Osteocyte (in vitro differentiated cells): ENCODE results near the gene STARD10. TPM values are rescaled to one million over a fixed set of nuclear protein-coding genes. Genes with fewer than 3 reads are reported as not detected.

Experiments
- DNase-seq: peaks from one replicate; pipeline ENCODE4 v3.0.0; 2021; ENCODE audit warnings: mixed read lengths; ENCODE audit not compliant: unreplicated experiment; ENCODE audit errors: extremely low spot score
- H3K27ac Mint-ChIP-seq: one replicate; pipeline ENCODE4 v1.8.0; 2021; ENCODE audit warnings: mild to moderate bottlenecking, mixed read lengths; ENCODE audit not compliant: unreplicated experiment
- H3K27me3 Mint-ChIP-seq: one replicate; pipeline ENCODE4 v1.8.0; 2021; ENCODE audit warnings: mixed read lengths; ENCODE audit not compliant: unreplicated experiment
- H3K36me3 Mint-ChIP-seq: one replicate; pipeline ENCODE4 v1.8.0; 2021; ENCODE audit warnings: mixed read lengths; ENCODE audit not compliant: unreplicated experiment
- H3K4me1 Mint-ChIP-seq: one replicate; pipeline ENCODE4 v1.8.0; 2021; ENCODE audit warnings: mixed read lengths; ENCODE audit not compliant: unreplicated experiment
- H3K4me3 Mint-ChIP-seq: one replicate; pipeline ENCODE4 v1.8.0; 2021; ENCODE audit warnings: mild to moderate bottlenecking, moderate library complexity, mixed read lengths; ENCODE audit not compliant: unreplicated experiment
- H3K9me3 Mint-ChIP-seq: one replicate; pipeline ENCODE4 v1.8.0; 2021; ENCODE audit warnings: mixed read lengths; ENCODE audit not compliant: unreplicated experiment
- total RNA-seq: library from RNA; stranded (reverse); gene quantifications from 2 replicates; pipeline ENCODE4 v1.2.1, GENCODE V29; 2021
- TF ChIP-seq, protein P1 (sequence below): fragments of 200-600 bp; sonication (generic); IDR thresholded peaks from 2 replicates; pipeline ENCODE4 v1.5.0; 2021; ENCODE audit warnings: antibody characterized with exemption, mild to moderate bottlenecking, moderate library complexity

The STARD10 gene
- total RNA-seq, 1 donor from 2014 or later = 27.7 TPM

DNA sequence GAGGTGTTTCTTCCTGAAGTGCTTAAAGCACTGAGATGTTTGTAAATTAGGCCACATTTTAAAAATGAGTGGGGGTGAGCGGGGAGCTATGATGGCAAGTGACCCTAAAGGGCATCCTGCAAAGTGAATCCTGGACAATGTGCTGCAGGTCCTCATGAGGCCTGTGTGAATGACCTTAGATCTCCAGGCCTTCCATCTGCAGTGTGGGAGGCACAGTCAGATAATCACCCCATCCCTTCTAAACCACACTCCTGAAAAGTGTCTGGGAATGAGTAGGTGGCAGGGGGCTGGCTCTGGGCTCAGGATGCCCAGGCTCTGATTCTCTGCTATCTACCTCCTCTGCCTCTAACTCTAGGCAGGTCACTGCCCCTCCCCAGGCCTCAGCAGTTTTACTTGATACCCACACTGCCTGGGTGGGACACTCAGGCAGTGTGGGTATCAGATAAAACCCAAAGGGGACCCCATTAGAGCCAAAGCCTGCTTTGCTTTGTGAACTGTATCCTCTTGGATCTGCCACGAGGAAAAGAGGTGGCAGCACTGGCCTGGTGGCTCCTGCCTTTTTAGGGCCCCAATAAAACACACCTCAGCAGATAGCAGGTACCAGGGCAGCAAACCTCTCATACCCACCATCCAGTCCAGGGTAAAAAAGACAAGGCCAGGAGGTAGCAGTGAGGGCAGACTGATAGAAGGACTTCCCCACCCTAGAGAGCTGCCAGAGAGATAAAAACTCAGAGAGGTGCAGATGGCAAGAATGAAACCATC lies 10.5 kb downstream of the STARD10 start:
- TF ChIP-seq, protein P1, sequence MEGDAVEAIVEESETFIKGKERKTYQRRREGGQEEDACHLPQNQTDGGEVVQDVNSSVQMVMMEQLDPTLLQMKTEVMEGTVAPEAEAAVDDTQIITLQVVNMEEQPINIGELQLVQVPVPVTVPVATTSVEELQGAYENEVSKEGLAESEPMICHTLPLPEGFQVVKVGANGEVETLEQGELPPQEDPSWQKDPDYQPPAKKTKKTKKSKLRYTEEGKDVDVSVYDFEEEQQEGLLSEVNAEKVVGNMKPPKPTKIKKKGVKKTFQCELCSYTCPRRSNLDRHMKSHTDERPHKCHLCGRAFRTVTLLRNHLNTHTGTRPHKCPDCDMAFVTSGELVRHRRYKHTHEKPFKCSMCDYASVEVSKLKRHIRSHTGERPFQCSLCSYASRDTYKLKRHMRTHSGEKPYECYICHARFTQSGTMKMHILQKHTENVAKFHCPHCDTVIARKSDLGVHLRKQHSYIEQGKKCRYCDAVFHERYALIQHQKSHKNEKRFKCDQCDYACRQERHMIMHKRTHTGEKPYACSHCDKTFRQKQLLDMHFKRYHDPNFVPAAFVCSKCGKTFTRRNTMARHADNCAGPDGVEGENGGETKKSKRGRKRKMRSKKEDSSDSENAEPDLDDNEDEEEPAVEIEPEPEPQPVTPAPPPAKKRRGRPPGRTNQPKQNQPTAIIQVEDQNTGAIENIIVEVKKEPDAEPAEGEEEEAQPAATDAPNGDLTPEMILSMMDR = no peak
- Mint-ChIP-seq H3K4me3 (peak overlapping the region; percentile 69), H3K36me3 (no peaks in the 10 kb centered on the region), H3K4me1 (peaks cover 14% of the 10 kb centered on the region), H3K27ac (no peak overlapping the region), H3K27me3 (no peaks in the 10 kb centered on the region), H3K9me3 (no peaks in the 10 kb centered on the region)
- DNase-seq = no peak

DNA sequence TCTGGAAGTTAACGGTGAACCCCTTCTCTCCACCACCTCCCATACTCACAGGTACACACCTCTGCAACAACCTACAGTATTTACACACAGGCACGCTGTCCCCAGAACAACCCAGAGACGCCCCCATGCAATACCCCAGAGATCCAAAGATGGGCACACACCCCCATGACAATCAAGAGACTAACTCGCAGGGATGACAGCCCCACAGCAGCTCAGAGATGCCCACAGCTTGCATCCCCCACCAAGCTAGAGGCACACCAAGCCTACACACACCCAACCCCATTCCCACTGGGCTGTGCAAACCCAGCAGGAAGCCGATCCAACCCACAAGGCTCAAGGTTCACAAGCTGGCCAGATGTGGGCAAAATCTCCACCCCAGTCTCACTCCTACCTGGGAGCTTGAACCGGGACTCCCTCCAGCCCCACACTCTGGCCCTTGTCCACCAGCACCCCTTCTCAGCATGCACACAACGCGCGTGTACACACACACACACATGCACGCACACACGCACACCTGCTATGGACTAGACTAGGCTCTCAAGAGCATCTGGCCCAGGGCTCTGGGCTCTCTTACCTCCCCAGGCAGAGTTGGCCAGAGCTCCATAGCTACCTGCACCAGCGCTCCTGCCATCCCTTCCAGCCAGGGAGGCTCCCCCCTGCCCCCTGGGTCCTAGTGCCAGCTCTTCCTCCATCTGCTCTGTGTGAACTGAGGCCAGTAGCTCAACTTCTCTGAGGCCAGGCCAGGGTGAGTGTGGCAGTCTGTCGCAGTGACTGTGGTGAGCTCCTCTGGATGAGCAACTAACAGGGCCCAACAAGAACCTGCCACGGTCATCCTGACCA lies 11.5 kb downstream of the STARD10 start:
- H3K4me3 Mint-ChIP-seq = peak overlapping the region; percentile 69
- H3K27me3 Mint-ChIP-seq = no peaks in the 10 kb centered on the region
- no peaks in the 10 kb centered on the region for H3K9me3 Mint-ChIP-seq
- TF ChIP-seq, protein P1 = no peak
- H3K27ac Mint-ChIP-seq = peak overlapping the region; percentile 50
- no peak for DNase-seq
- H3K4me1 Mint-ChIP-seq = peaks cover 20% of the 10 kb centered on the region
- no peaks in the 10 kb centered on the region for H3K36me3 Mint-ChIP-seq

DNA sequence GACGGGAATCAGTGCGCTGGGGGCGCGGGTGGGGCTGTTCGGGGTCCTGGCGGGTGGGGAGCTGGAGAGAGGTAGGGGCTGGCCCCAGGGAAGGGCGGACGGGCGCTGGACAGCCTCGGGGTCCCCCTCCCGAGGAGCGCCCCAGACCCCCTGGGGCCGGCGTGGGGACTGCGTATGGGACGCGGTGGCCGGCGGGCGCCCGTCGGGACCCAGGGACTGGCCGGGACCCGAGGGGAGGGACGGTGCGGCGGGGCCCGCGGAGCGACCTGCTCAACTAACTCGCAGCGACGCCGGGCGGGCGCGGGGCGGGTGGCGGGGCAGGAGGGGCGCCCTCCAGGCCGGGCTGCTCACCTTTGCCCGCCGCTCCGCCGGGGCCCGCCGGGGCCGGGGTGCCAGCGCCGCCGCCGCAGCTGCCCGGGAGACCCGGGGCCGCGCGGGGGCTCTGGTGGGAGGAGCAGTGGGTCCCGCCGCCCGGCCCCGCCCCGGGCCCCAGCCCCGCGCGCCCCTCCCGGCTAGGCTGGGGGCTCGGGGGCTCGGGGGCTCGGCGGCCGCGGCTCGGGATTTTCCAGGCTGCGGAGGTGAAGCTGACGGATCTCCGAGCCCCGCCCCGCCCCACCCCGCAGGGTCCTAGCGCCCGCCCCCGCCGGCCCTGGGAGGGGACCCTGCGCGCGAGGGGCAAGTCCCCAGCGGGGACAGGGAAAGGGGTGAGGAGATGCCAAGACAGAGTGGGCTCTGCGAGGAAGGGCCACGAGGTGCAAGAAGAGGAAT lies 12.3 kb downstream of the STARD10 start:
- TF ChIP-seq, protein P1 = no peak
- H3K4me3 Mint-ChIP-seq = peak overlapping the region; percentile 69
- no peak for DNase-seq
- peaks cover 22% of the 10 kb centered on the region for H3K4me1 Mint-ChIP-seq
- H3K36me3 Mint-ChIP-seq = no peaks in the 10 kb centered on the region
- no peaks in the 10 kb centered on the region for H3K9me3 Mint-ChIP-seq
- H3K27ac Mint-ChIP-seq = no peak overlapping the region
- H3K27me3 Mint-ChIP-seq = no peaks in the 10 kb centered on the region

DNA sequence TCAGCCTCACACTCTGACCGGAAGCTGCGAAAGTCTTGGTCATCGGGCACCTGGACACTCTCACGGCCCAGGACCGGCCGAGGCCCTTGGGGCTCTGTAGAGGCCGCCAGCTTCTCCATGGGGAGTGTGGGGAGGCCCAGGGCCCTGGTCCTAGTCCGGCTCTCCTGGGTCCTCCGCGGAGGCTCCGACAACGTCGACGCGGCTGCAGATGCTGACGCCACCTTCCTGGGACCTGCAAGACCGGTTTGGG lies 12.9 kb downstream of the STARD10 start:
- DNase-seq = no peak
- Mint-ChIP-seq H3K27me3 (no peaks in the 10 kb centered on the region), H3K36me3 (no peaks in the 10 kb centered on the region), H3K27ac (no peak overlapping the region), H3K4me3 (peak overlapping the region; percentile 69), H3K4me1 (peaks cover 22% of the 10 kb centered on the region), H3K9me3 (no peaks in the 10 kb centered on the region)
- TF ChIP-seq, protein P1 = no peak
